Muscle layer of colon (tissue), 2 donors: ENCODE results near the gene CDH1.
"Not testable (repeated sequence)": the region's sequence is repeated elsewhere in the genome, so short reads cannot be mapped to it uniquely, and the experiment has no call there.

Experiments
- H3K27ac ChIP-seq: one replicate; pipeline ENCODE4 v1.7.0; 2013; ENCODE audit warnings: low read depth, mild to moderate bottlenecking, low read length, moderate library complexity
- H3K27me3 ChIP-seq, 2 donors: one replicate each; pipeline ENCODE4 v1.7.0; 2013; ENCODE audit warnings: low read length in 2 of 2, mild to moderate bottlenecking in 2 of 2; ENCODE audit not compliant: insufficient read depth in 2 of 2, control insufficient read depth in 1 of 2
- H3K36me3 ChIP-seq: one replicate; pipeline ENCODE4 v1.7.0; 2013; ENCODE audit warnings: mild to moderate bottlenecking, low read length; ENCODE audit not compliant: insufficient read depth
- H3K4me1 ChIP-seq: one replicate; pipeline ENCODE4 v1.7.0; 2013; ENCODE audit warnings: mild to moderate bottlenecking, low read length; ENCODE audit not compliant: insufficient read depth
- H3K4me3 ChIP-seq, 2 donors: one replicate each; pipeline ENCODE4 v1.7.0; 2013; ENCODE audit warnings: low read length in 2 of 2, low read depth in 1 of 2, mild to moderate bottlenecking in 1 of 2, moderate library complexity in 1 of 2
- H3K9ac ChIP-seq: one replicate; pipeline ENCODE4 v1.7.0; 2013; ENCODE audit warnings: low read length
- H3K9me3 ChIP-seq: one replicate; pipeline ENCODE4 v1.7.0; 2013; ENCODE audit warnings: mild to moderate bottlenecking, low read length
- donor health status: abdominal sarcoma.
- donor health status: Adenocarcinoma of cecum.

The CDH1 gene

DNA sequence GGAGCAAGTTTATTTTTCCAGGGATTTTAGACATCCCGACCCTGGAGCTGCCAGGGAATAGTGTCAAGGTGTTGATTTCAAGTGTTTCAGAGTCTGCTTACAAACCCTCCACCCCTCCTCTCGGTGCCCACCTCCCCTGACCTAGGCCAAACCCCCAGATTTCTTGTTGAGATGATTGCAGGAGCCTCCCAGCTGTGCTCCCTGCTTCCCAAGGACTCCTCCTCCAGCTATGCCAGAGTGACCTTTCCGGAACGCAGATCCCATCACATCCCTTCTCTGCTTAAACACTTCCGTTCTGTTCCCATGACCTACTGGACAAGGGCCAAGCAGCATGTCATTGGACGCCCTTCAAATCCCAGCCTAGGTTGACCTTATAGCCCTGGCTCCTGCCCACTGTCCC lies 23.7 kb upstream of the CDH1 start:
- no peaks in the 10 kb centered on the region for H3K27me3 ChIP-seq
- no peaks in the 10 kb centered on the region for H3K9me3 ChIP-seq
- no peaks in the 10 kb centered on the region for H3K36me3 ChIP-seq
- no peaks in the 10 kb centered on the region for H3K4me1 ChIP-seq
- no peak overlapping the region for H3K27ac ChIP-seq
- H3K4me3 ChIP-seq: no peak overlapping the region
- no peak overlapping the region for H3K9ac ChIP-seq

- no peaks in the 10 kb centered on the region for H3K4me1 ChIP-seq
- H3K36me3 ChIP-seq: no peaks in the 10 kb centered on the region
- no peaks in the 10 kb centered on the region for H3K27me3 ChIP-seq
- H3K4me3 ChIP-seq: no peak overlapping the region
- H3K9ac ChIP-seq: no peak overlapping the region
- no peaks in the 10 kb centered on the region for H3K9me3 ChIP-seq
- no peak overlapping the region for H3K27ac ChIP-seq
These were observed 21.6 kb upstream of the CDH1 start for GRCh38 chr16:68715471-68715870.

- not testable (repeated sequence) for H3K27ac ChIP-seq, H3K4me1 ChIP-seq
These were observed 20.6 kb upstream of the CDH1 start for GRCh38 chr16:68716516-68716915.

DNA sequence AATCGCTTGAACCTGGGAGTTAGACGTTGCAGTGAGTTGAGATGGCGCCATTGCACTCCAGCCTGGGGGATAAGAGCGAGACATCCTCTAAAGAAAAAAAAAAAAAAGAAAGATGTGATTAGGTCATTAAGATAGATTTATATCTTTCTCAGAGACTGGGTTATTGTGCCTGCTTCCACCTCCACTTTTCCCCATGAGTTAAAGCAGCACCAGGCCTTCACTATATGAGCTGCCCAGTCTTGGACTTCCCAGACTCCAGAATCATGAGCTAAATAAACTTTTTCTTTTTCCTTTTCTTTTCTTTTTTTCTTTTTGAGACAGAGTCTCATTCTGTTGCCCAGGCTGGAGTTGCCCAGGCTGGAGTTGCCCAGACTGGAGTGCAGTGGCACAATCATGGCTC lies 19.4 kb upstream of the CDH1 start:
- Histone ChIP-seq H3K36me3 (no peaks in the 10 kb centered on the region), H3K27ac (no peak overlapping the region), H3K27me3 (no peaks in the 10 kb centered on the region), H3K9ac (no peak overlapping the region), H3K4me1 (no peaks in the 10 kb centered on the region), H3K4me3 (no peak overlapping the region), H3K9me3 (no peaks in the 10 kb centered on the region)

More at GRCh38 chr16:68716516-68716915, 20.6 kb upstream of the CDH1 start:
- not testable (repeated sequence) for H3K27me3 ChIP-seq, H3K4me3 ChIP-seq, H3K9ac ChIP-seq, H3K9me3 ChIP-seq, H3K36me3 ChIP-seq

DNA sequence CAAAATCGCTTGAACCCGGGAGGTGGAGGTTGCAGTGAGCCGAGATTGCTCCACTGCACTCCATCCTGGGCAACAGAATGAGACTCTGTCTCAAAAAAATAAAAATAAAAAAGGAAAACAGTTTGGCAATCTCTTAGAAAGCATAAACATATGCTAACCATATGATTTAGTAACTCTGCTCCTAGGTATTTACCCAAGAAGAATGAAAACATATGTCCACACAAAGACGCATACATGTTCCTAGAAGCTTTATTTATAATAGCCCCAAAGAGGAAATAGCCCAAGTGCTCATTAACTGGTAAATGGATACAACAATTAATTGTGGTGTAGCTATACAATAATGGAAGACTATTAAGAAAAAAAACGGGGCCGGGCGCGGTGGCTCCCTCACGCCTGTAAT lies 18.5 kb upstream of the CDH1 start:
- Histone ChIP-seq H3K4me1 (no peaks in the 10 kb centered on the region), H3K9ac (no peak overlapping the region), H3K27ac (no peak overlapping the region), H3K27me3 (no peaks in the 10 kb centered on the region), H3K36me3 (no peaks in the 10 kb centered on the region), H3K4me3 (no peak overlapping the region), H3K9me3 (no peaks in the 10 kb centered on the region)

GRCh38 chr16:68719993-68720489 lies 17.1 kb upstream of the CDH1 start:
- no peak overlapping the region for H3K4me3 ChIP-seq
- H3K27me3 ChIP-seq: no peaks in the 10 kb centered on the region
- H3K4me1 ChIP-seq: no peaks in the 10 kb centered on the region
- H3K9ac ChIP-seq: no peak overlapping the region
- no peaks in the 10 kb centered on the region for H3K9me3 ChIP-seq
- H3K36me3 ChIP-seq: no peaks in the 10 kb centered on the region
- no peak overlapping the region for H3K27ac ChIP-seq

DNA sequence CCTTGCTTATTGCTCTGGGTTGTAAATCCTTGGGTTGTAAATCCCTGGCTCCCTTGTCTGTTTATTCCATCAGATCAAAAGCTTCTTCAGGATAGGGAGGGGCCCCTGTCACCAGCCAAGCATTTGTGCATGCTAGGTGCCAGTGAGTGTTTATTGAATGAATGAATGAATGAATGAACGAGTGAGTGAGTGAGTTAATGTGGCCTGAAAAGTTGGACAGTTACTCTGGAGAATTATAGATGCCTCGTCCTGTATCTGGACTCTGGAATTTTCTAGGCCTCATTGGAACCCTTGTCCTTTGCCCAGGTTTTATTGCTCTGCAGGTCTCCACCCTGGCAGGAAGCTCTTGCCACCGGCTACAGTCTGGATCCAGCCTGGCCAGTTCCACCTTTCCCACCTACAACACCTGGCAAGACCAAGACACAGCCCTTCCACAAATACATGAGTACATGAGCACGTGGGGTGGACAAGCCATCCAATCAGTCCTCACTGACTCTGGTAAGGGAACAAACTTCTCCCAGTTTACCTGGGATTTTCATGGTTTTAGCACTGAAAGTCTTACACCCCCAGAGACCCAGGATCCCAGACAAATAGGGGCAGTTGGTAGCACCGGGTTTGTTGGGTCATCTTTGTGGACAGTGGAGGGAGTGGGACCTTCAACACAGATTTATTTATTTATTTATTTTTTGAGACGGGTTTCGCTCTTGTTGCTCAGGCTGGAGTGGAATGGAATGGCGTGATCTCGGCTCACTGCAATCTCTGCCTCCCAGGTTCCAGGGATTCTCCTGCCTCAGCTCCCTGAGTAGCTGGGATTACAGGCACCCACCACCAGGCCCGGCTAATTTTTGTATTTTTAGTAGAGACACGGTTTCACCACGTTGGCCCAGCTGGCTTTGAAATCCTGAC lies 14.7 kb upstream of the CDH1 start:
- no peaks in the 10 kb centered on the region for H3K4me1 ChIP-seq
- H3K4me3 ChIP-seq: no peak overlapping the region

DNA sequence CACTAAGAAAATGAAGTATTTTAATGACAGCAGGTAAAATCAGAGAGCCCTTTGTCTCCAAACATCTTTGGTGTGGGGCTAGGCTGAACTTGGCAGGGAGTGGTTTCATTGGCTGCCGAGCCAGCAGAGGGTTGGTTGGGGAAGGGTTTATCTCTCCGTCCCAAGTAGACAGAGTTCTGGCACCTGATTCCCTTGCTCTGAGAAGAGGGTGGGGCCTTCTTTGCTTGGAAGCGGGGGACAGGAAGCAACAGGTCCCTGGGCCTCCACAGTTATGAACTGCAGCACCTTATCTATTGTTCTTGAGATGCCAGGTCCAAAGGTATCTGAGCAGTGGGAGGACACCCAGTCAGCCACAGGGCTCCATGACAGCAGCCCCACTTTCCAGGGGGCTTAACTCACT lies 12.3 kb upstream of the CDH1 start:
- H3K27ac ChIP-seq: no peak overlapping the region
- no peaks in the 10 kb centered on the region for H3K36me3 ChIP-seq
- H3K4me1 ChIP-seq: no peaks in the 10 kb centered on the region
- no peaks in the 10 kb centered on the region for H3K9me3 ChIP-seq
- no peak overlapping the region for H3K9ac ChIP-seq
- no peaks in the 10 kb centered on the region for H3K27me3 ChIP-seq
- no peak overlapping the region for H3K4me3 ChIP-seq

More for the DNA sequence above, 14.7 kb upstream of the CDH1 start:
- no peaks in the 10 kb centered on the region for H3K9me3 ChIP-seq
- H3K27ac ChIP-seq: no peak overlapping the region
- no peak overlapping the region for H3K9ac ChIP-seq
- H3K36me3 ChIP-seq: no peaks in the 10 kb centered on the region
- no peaks in the 10 kb centered on the region for H3K27me3 ChIP-seq

DNA sequence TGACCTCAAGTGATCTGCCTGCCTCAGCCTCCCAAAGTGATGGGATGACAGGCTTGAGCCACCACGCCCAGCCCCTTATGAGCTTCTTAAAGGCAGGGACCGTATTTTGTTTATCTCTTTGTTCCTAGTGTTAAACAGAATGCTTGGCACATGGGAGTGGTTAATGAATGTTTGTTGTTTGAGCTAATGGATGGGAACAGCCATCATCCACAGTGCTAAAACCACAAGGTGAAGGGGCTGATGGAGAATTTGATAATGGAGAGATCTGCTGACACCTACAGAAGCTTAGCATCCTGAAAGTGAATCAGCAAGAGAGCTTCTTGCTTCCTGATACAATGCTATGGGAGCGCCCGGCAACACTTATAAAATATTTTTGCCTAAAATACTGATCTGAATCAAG lies 8.6 kb upstream of the CDH1 start:
- H3K4me3 ChIP-seq: no peak overlapping the region
- H3K27ac ChIP-seq: no peak overlapping the region
- H3K4me1 ChIP-seq: no peaks in the 10 kb centered on the region
- H3K9me3 ChIP-seq: no peaks in the 10 kb centered on the region
- H3K36me3 ChIP-seq: no peaks in the 10 kb centered on the region
- no peaks in the 10 kb centered on the region for H3K27me3 ChIP-seq
- H3K9ac ChIP-seq: no peak overlapping the region

DNA sequence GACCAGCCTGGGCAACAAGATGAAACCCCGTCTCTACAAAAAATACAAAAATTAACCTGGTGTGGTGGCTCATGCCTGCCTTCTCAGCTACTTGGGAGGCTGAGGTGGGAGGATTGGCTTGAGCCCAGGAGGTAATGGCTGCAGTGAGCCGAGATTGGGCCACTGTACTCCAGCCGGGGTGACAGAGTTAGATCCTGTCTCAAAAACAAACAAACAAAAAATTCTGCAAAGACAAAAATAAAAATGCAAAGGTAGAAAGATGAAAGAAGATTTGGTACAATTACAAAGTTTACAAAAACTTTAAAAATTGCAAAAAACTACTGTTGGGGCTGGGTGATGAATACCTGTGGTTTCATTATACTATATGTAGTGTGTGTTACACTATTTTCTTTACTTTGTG lies 5.5 kb upstream of the CDH1 start:
- H3K27me3 ChIP-seq: peaks cover 3 to 8% of the 10 kb centered on the region in 2 donors
- no peaks in the 10 kb centered on the region for H3K9me3 ChIP-seq
- H3K36me3 ChIP-seq: no peaks in the 10 kb centered on the region
- H3K27ac ChIP-seq: no peak overlapping the region
- no peak overlapping the region for H3K4me3 ChIP-seq
- H3K4me1 ChIP-seq: no peaks in the 10 kb centered on the region
- H3K9ac ChIP-seq: no peak overlapping the region

DNA sequence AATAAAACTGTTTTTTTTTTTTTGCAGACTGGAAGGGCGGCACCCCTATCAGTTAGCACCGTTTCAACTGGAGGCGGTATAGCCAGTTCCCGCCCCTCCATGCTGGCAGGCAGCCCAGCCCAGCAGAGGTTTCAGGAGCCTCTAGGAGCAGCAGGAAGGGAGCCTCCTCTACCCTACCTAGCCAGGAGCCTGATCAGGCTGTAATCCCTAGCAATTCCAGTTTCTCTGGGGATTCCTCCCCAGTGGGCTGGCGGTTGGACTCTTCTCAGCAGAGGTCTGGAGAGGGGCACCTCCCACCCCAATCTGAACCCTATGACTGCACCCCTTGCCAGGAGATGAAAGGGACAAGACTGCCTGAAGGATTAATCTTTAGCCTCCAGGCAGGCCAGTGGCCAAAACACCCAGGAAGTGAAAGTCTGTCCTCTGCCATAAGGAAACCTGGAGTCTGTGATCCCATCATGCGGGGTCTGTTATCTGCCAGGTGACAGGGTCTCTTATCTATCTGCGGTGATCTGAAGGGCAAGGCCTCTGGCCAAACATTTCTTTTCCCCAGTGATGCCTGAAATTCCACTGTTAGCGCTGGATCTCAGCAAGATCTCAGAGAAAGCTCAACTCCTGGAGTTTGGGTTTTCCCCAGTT lies 4.9 kb upstream of the CDH1 start:
- Histone ChIP-seq H3K4me1 (no peaks in the 10 kb centered on the region), H3K27ac (no peak overlapping the region), H3K9me3 (no peaks in the 10 kb centered on the region), H3K36me3 (no peaks in the 10 kb centered on the region), H3K4me3 (no peak overlapping the region), H3K27me3 (peaks cover 7 to 13% of the 10 kb centered on the region in 2 donors), H3K9ac (no peak overlapping the region)
